H9 (cell line): ENCODE data around the gene CCDC28B. TPM values are rescaled to one million over a fixed set of nuclear protein-coding genes. Genes with fewer than 3 reads are reported as not detected.

ENCODE experiments used
- DNase-seq: peaks from one replicate; pipeline ENCODE4 v3.0.0-alpha.2; 2017
- H2AFZ ChIP-seq: one replicate; pipeline ENCODE4 v1.6.1; 2013; ENCODE audit warnings: mild to moderate bottlenecking, low read length, control low read depth, moderate library complexity
- H2AK5ac ChIP-seq: 2 replicates; pipeline ENCODE4 v1.6.1; 2013; ENCODE audit warnings: low read length, control low read depth, mixed read lengths; ENCODE audit not compliant: insufficient read length
- H2BK120ac ChIP-seq: one replicate; pipeline ENCODE4 v1.6.1; 2013; ENCODE audit warnings: low read depth, mild to moderate bottlenecking, low read length, control low read depth, inconsistent platforms; ENCODE audit not compliant: poor library complexity, severe bottlenecking
- H2BK12ac ChIP-seq: 2 replicates; pipeline ENCODE4 v1.6.1; 2013; ENCODE audit warnings: low read length, control low read depth, mixed read lengths, low read depth; ENCODE audit not compliant: insufficient read length
- H2BK15ac ChIP-seq: 2 replicates; pipeline ENCODE4 v1.6.1; 2013; ENCODE audit warnings: low read depth, low read length, control low read depth
- H2BK20ac ChIP-seq: one replicate; pipeline ENCODE4 v1.6.1; 2013; ENCODE audit warnings: low read depth, mild to moderate bottlenecking, low read length, control low read depth, inconsistent platforms; ENCODE audit not compliant: poor library complexity, severe bottlenecking
- H2BK5ac ChIP-seq: 2 replicates; pipeline ENCODE4 v1.6.1; 2013; ENCODE audit warnings: low read length, control low read depth, mixed read lengths; ENCODE audit not compliant: insufficient read length
- H3K14ac ChIP-seq: 2 replicates; pipeline ENCODE4 v1.6.1; 2013; ENCODE audit warnings: low read length, control low read depth; ENCODE audit not compliant: insufficient read depth
- H3K18ac ChIP-seq: 2 replicates; pipeline ENCODE4 v1.6.1; 2013; ENCODE audit warnings: low read depth, mild to moderate bottlenecking, mixed read lengths, low read length, control low read depth; ENCODE audit not compliant: insufficient read length
- H3K23ac ChIP-seq: 2 replicates; pipeline ENCODE4 v1.6.1; 2013; ENCODE audit warnings: low read length, control low read depth, mixed read lengths, low read depth; ENCODE audit not compliant: insufficient read length
- H3K23me2 ChIP-seq: 2 replicates; pipeline ENCODE4 v1.6.1; 2013; ENCODE audit warnings: low read depth, mild to moderate bottlenecking, mixed read lengths, low read length, control low read depth; ENCODE audit not compliant: insufficient read length, poor library complexity, severe bottlenecking
- H3K27ac ChIP-seq: 2 replicates; pipeline ENCODE4 v1.5.1; 2013; ENCODE audit warnings: low read length, control low read depth, mixed read lengths, low read depth; ENCODE audit not compliant: insufficient read length
- H3K27me3 ChIP-seq: 2 replicates; pipeline ENCODE4 v1.6.1; 2013; ENCODE audit warnings: low read length, control low read depth, inconsistent platforms; ENCODE audit not compliant: insufficient read depth
- H3K4ac ChIP-seq: 2 replicates; pipeline ENCODE4 v1.6.1; 2013; ENCODE audit warnings: low read depth, mild to moderate bottlenecking, control low read depth, inconsistent platforms, low read length, moderate library complexity
- H3K4me1 ChIP-seq: 2 replicates; pipeline ENCODE4 v1.6.1; 2013; ENCODE audit warnings: low read length, control low read depth, inconsistent platforms; ENCODE audit not compliant: insufficient read depth
- H3K4me2 ChIP-seq: 2 replicates; pipeline ENCODE4 v1.6.1; 2013; ENCODE audit warnings: low read length, control low read depth, mixed read lengths; ENCODE audit not compliant: insufficient read length, insufficient read depth
- H3K56ac ChIP-seq: 2 replicates; pipeline ENCODE4 v1.6.1; 2013; ENCODE audit warnings: low read depth, mild to moderate bottlenecking, mixed read lengths, low read length, control low read depth; ENCODE audit not compliant: insufficient read length
- H3K79me1 ChIP-seq: 2 replicates; pipeline ENCODE4 v1.6.1; 2013; ENCODE audit warnings: low read depth, mild to moderate bottlenecking, moderate library complexity, low read length, control low read depth, inconsistent platforms; ENCODE audit not compliant: insufficient read depth, poor library complexity, severe bottlenecking
- H3K79me2 ChIP-seq: 2 replicates; pipeline ENCODE4 v1.6.1; 2013; ENCODE audit warnings: low read length, control low read depth, inconsistent platforms; ENCODE audit not compliant: insufficient read depth
- H3K9ac ChIP-seq: 2 replicates; pipeline ENCODE4 v1.6.1; 2013; ENCODE audit warnings: low read length, control low read depth, mixed read lengths; ENCODE audit not compliant: insufficient read length; ENCODE audit errors: extremely low read depth
- H3K9me3 ChIP-seq: one replicate; pipeline ENCODE4 v1.6.1; 2013; ENCODE audit warnings: low read depth, low read length, inconsistent platforms; ENCODE audit not compliant: control insufficient read depth
- H3T11ph ChIP-seq: one replicate; pipeline ENCODE4 v1.6.1; 2013; ENCODE audit warnings: mild to moderate bottlenecking, low read length, control low read depth, inconsistent platforms
- H4K20me1 ChIP-seq: one replicate; pipeline ENCODE4 v1.6.1; 2013; ENCODE audit not compliant: control insufficient read depth, insufficient read length, insufficient read depth
- H4K5ac ChIP-seq: 2 replicates; pipeline ENCODE4 v1.6.1; 2013; ENCODE audit warnings: low read depth, mild to moderate bottlenecking, mixed read lengths, low read length, control low read depth; ENCODE audit not compliant: insufficient read length
- H4K8ac ChIP-seq: replicated peaks from 2 replicates; pipeline ENCODE4 v1.6.1; 2013; ENCODE audit warnings: low read length, control low read depth, mixed read lengths, low read depth; ENCODE audit not compliant: insufficient read length
- H4K91ac ChIP-seq: 2 replicates; pipeline ENCODE4 v1.6.1; 2013; ENCODE audit warnings: low read depth, mild to moderate bottlenecking, moderate library complexity, mixed read lengths, low read length, control low read depth; ENCODE audit not compliant: insufficient read length
- H3K27ac Mint-ChIP-seq, 3 experiments: 2 replicates in 2 of 3; 3 replicates in 1 of 3; pipeline ENCODE4 v1.8.0; 2020 to 2021; ENCODE audit warnings: mixed read lengths in 3 of 3, mild to moderate bottlenecking in 1 of 3, moderate library complexity in 1 of 3
- H3K27me3 Mint-ChIP-seq: 2 replicates; pipeline ENCODE4 v1.8.0; 2021; ENCODE audit warnings: low read depth, mild to moderate bottlenecking, moderate library complexity, mixed read lengths
- H3K36me3 Mint-ChIP-seq, 3 experiments: 2 replicates in 2 of 3; 3 replicates in 1 of 3; pipeline ENCODE4 v1.8.0; 2020 to 2021; ENCODE audit warnings: low read depth in 3 of 3, mixed read lengths in 3 of 3; ENCODE audit not compliant: insufficient read depth in 1 of 3
- H3K4me1 Mint-ChIP-seq, 2 experiments: 2 replicates each; pipeline ENCODE4 v1.8.0; 2020; ENCODE audit warnings: mixed read lengths in 2 of 2
- H3K4me3 Mint-ChIP-seq, 2 experiments: 2 replicates in 1 of 2; 3 replicates in 1 of 2; pipeline ENCODE4 v1.8.0; 2020 to 2021; ENCODE audit warnings: mild to moderate bottlenecking in 2 of 2, mixed read lengths in 2 of 2, moderate library complexity in 1 of 2
- H3K9me3 Mint-ChIP-seq, 2 experiments: 2 replicates in 1 of 2; 3 replicates in 1 of 2; pipeline ENCODE4 v1.8.0; 2020; ENCODE audit warnings: mild to moderate bottlenecking in 2 of 2, mixed read lengths in 2 of 2, moderate library complexity in 1 of 2
- WGBS: extraction: QIAGEN DNeasy Blood & Tissue Kit; methylation state at CpG from one replicate; pipeline ENCODE4 v1.1.7; 2013; ENCODE audit warnings: missing lambda C conversion rate, low lambda C conversion rate, mixed read lengths; ENCODE audit not compliant: insufficient read length; ENCODE audit errors: extremely low coverage; 5-methylcytosine and 5-hydroxymethylcytosine counted together
- total RNA-seq: library from RNA; stranded (reverse); gene quantifications from 2 replicates; pipeline ENCODE4 v1.2.1, GENCODE V29; 2021
- TF ChIP-seq, protein P1 (sequence below): fragments of 200-600 bp; sonication (generic); conservative IDR thresholded peaks from 3 replicates; pipeline ENCODE4 v1.8.0; 2021; ENCODE audit warnings: antibody characterized with exemption, mild to moderate bottlenecking

The CCDC28B gene
- total RNA-seq, 1 experiment from 2014 or later: 20.7 TPM

GRCh38 chr1:32199717-32200072 lies 700 bp upstream of the CCDC28B start:
- H3K23ac ChIP-seq: no peak overlapping the region
- no peaks in the 10 kb centered on the region; the same call in 1 of the 2 replicates for H3K4me1 ChIP-seq
- H2AFZ ChIP-seq: no peak overlapping the region
- no peak overlapping the region; the same call in 1 of the 2 replicates for H3K14ac ChIP-seq
- H2BK5ac ChIP-seq: no peak overlapping the region
- no peak overlapping the region for H2BK12ac ChIP-seq
- H3K4me2 ChIP-seq: peak overlapping the region; percentile 56
- no peak overlapping the region for H2BK20ac ChIP-seq
- peaks cover 3% of the 10 kb centered on the region for H3K23me2 ChIP-seq
- no peaks in the 10 kb centered on the region for H3K79me2 ChIP-seq
- peaks cover 10% of the 10 kb centered on the region for H3K27me3 Mint-ChIP-seq
- H3K9me3 Mint-ChIP-seq: no peaks in the 10 kb centered on the region
- H3K79me1 ChIP-seq: no peaks in the 10 kb centered on the region
- H4K91ac ChIP-seq: no peak overlapping the region
- no peak overlapping the region for H3K18ac ChIP-seq
- H3K9me3 ChIP-seq: no peaks in the 10 kb centered on the region
- H4K5ac ChIP-seq: no peak overlapping the region
- no peak overlapping the region for H2BK120ac ChIP-seq
- no peak overlapping the region for H3K9ac ChIP-seq
- H3K27ac Mint-ChIP-seq: no peak overlapping the region; a peak in 1 of 7 replicates
- peak; percentile 44 for DNase-seq
- no peak overlapping the region for H3K4ac ChIP-seq
- no peak overlapping the region for H2BK15ac ChIP-seq
- TF ChIP-seq, protein P1, sequence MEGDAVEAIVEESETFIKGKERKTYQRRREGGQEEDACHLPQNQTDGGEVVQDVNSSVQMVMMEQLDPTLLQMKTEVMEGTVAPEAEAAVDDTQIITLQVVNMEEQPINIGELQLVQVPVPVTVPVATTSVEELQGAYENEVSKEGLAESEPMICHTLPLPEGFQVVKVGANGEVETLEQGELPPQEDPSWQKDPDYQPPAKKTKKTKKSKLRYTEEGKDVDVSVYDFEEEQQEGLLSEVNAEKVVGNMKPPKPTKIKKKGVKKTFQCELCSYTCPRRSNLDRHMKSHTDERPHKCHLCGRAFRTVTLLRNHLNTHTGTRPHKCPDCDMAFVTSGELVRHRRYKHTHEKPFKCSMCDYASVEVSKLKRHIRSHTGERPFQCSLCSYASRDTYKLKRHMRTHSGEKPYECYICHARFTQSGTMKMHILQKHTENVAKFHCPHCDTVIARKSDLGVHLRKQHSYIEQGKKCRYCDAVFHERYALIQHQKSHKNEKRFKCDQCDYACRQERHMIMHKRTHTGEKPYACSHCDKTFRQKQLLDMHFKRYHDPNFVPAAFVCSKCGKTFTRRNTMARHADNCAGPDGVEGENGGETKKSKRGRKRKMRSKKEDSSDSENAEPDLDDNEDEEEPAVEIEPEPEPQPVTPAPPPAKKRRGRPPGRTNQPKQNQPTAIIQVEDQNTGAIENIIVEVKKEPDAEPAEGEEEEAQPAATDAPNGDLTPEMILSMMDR: no peak
- H2AK5ac ChIP-seq: no peak overlapping the region
- H3K27me3 ChIP-seq: no peaks in the 10 kb centered on the region; the same call in 1 of the 2 replicates
- H3K56ac ChIP-seq: no peak overlapping the region
- no CpG with 5 or more reads among the region's 6 CpGs for WGBS
- no peak overlapping the region for H4K8ac ChIP-seq
- no peak overlapping the region for H3K27ac ChIP-seq
- no peak overlapping the region for H3T11ph ChIP-seq
- peaks cover 16 to 38% (median 32%) of the 10 kb centered on the region in 3 experiments; a peak in 6 of 7 replicates for H3K36me3 Mint-ChIP-seq
- no peaks in the 10 kb centered on the region for H4K20me1 ChIP-seq
- peak overlapping the region in 1 of 2 experiments; percentile 81; a peak in 4 of 5 replicates for H3K4me3 Mint-ChIP-seq
- peaks cover 38 to 39% of the 10 kb centered on the region in 2 experiments for H3K4me1 Mint-ChIP-seq
